CD4-positive, alpha-beta T cell treated with Interleukin-17A for 1 hour (primary cell): ENCODE data around the gene NUFIP1.
"Not testable (repeated sequence)": the region's sequence is repeated elsewhere in the genome, so short reads cannot be mapped to it uniquely, and the experiment has no call there.

Experiments
- DNase-seq: peaks from one replicate; pipeline ENCODE4 v3.0.0-alpha.2; 2020

NUFIP1 gene

GRCh38 chr13:44989071-44989889 is at the start of gene NUFIP1, which contains the start of gene GPALPP1:
NUFIP1 (minus strand) TSS chr13:44989471; CDS start chr13:44989436, 35 bp downstream.
GPALPP1 (plus strand) TSS chr13:44989538; CDS start chr13:44989655, 117 bp downstream.
- peak; percentile 93 for DNase-seq

GRCh38 chr13:45036206-45036605 is 46.9 kb upstream of the NUFIP1 start:
- DNase-seq = no peak

GRCh38 chr13:45034342-45034741 is 45.1 kb upstream of the NUFIP1 start:
- no peak for DNase-seq

GRCh38 chr13:45024847-45025246 is 35.6 kb upstream of the NUFIP1 start:
- no peak for DNase-seq

DNA sequence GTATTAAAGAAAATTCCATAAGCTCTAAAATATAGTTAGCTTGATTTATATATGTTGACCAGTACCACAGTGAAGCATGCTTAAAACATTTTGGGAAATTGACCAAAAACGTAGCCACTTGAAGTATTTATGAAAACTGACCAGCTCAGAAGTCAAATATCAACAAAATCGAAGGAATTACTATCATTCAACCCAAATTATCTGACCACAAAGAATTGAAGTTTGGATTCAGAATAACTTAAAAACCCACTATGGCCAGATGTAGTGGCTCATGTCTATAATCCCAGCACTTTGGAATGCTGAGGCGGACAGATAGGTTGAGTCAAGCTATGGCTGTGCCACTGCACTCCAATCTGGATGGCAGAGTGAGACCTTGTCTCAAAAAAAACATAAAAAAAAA is 32.0 kb upstream of the NUFIP1 start:
- DNase-seq = no peak

DNA sequence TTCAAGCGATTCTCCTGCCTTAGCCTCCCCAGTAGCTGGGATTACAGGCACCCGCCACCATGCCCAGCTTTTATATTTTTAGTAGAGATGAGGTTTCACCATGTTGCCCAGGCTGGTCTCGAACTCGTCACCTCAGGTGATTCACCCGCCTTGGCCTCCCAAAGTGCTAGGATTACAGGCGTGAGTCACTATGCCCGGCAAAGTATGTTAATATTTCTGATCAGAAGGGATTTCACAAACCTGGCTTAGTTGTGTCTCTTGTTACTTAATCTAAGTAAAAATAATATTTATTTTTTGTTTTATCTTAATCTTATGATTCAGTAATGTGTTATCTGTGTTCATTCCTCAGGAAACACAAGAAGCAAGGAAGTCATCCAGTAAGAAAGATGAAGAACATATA is 30.7 kb upstream of the NUFIP1 start:
- DNase-seq = not testable (repeated sequence)

GRCh38 chr13:45016792-45017425 is 27.6 kb upstream of the NUFIP1 start:
- DNase-seq = no peak

DNA sequence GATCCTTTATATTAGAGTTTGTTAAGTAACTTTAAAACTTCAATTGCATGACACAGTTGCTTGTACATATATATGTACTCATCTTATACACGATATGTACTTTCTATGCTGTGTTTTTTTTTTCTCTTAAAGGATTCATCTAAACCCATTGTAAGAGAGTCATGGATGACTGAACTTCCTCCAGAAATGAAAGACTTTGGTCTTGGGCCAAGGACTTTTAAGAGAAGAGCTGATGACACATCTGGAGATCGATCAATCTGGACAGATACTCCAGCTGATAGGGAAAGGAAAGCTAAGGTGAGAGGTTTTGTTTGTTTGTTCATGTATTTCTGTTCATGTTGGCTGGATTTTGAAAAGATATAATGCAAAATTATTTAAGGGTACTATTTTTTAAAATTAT is 26.0 kb upstream of the NUFIP1 start:
- DNase-seq = no peak

DNA sequence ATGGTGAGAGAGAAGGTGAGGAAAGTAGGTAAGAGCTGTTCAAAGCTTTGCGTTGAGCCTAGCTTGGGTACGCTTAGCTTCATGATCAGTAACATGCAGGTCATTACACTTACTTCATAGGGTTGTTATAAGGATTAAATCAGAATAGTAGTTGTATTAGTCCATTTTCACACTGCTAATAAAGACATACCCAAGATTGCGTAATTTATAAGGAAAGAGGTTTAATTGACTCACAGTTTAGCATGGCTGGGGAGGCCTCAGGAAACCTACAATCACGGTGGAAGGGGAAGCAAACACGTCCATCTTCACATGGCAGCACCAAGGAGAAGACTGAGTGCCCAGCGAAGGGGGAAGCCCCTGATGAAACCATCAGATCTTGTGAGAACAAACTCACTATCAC is 21.9 kb upstream of the NUFIP1 start:
- no peak for DNase-seq

DNA sequence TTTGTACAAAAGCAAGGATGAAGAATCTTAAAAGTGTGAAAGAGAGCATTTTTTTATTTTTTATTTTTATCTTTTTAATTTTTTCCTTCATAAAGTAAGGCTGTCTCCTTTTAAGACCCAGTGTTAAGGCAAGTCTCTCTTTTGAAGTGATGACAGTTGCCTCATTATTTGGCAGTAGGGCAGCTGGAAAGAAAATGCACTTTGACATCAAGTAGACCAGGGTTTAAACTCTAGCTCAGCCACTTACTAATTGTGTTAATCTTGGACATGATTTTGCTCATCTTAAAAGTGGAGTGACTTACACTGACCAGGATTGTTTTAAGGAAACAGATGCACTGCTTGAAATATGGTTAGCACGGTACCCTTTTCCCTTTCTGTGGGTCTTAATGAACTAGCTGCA is 18.6 kb upstream of the NUFIP1 start:
- DNase-seq = no peak

- no peak for DNase-seq
These were observed 18.0 kb upstream of the NUFIP1 start for GRCh38 chr13:45007225-45007624.

- no peak for DNase-seq
These were observed 14.8 kb upstream of the NUFIP1 start for GRCh38 chr13:45004096-45004495.

DNA sequence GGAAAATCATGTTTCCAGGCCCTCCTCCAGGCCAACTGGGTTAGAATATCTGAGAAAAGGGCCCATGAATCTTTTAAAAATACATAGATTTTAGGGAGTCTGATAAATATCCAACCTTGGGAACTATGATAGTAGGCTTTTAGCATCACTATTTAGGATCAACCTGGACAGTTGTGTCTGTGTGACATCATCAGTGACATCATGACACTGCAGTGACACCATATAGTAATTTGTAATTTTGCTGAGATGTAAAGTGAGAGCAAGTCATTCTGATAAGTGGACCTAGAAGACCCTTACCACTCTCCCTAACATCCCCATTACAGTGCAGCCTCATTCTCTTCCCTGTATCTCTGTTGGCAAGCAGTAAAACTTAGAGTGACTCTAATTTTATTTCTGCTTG is 14.1 kb upstream of the NUFIP1 start:
- DNase-seq = no peak

GRCh38 chr13:44989941-44990340 is 670 bp upstream of the NUFIP1 start:
- DNase-seq = no peak

DNA sequence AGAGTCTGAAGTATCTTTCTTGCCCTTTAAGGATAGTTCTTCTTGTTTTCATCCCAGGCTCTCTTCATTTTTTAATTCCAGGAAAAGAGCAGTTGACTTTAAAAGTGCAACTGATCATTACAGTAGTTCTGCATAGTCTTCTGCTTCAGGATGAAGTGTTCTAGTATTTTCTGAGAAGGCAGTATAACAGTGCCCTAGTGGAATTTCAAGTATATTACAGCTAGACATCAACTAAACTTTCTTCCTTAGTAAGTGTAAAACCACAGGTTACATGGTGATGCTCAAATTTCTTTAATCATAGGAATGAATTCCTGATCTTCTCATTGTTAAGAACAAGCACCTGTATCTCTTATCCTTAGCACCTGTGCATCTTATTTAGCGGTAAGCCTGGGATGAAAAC is 10.9 kb downstream of the NUFIP1 start:
- no peak for DNase-seq

DNA sequence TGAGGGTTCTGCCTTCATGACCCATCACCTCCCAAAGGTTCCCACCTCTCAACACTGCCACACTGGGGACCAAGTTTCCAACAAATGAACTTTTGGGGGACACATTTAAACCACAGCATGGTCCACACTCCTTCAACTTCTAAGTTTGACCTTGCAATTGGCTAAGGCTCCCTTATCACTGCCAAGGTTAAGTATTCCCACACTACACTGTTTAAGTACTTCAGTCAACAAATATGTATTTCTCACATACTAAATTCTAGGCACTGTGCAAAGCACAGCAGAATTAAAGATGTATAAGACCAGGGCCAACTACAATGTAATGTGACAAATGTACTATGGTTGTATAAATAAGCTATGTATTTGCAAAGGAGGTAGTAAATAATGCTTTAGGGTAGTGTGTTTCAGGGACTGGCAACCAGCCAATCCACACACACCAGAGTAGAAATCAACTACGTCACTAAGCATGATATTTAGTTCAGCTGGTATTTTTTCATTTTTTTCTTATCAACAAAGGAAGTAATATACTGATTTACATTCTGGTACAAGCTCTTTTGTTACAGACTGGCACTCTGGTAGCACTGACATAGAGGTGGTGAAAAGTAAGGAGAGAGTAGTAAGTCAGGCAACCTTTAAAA is 12.2 kb downstream of the NUFIP1 start:
- DNase-seq = no peak

DNA sequence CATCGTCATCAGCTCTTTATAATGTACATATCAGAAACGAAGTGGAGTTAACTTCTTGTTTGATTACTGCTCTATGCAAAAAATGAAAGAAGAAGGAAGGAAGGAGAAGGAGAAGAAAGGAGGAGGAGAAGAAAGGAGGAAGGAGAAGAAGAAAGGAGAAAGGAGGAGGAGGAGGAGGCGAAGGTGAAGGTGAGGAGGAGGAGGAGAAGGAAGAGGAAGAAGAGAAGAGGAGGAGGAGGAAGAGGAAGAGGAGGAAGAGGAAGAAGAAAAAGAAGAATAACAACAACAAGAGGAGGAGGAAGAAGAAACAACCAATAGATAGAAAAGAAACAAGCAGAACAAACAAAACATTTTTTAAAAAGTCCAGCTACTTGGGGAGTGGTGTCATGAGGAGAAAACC is 13.1 kb downstream of the NUFIP1 start:
- DNase-seq = no peak

- DNase-seq = no peak
These were observed 15.0 kb downstream of the NUFIP1 start for GRCh38 chr13:44974056-44974793.

DNA sequence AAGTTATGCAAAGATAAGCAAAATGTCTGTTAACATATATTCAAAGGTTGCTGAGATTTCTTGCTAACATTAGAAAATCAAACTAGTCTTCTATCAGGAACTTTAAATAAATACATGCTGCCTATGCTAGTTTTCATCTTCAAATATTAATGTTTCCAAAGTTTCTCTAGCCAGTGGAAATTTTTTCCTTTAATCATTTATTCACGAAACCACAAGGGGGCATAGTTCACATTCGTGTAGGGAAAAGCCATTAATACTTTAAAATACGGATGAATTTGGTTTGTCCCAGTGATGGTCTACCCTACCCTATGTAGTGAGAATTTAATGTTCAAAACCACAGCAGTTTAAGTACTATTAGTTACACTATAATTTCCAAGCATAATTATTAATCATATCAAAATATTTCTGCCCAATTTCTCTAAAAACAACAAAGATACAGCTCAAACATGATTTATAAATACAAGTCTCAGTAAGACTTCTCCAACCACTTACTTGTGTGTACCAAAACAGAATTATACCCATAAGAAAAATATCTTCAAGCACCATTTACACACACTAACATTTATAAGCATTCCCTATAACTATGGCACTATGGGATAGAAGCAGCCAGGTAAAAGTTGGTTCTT is 16.2 kb downstream of the NUFIP1 start:
- DNase-seq = peak; percentile 26

GRCh38 chr13:44971656-44972595 is 17.3 kb downstream of the NUFIP1 start:
- DNase-seq = no peak
